H9 (cell line): ENCODE results near the gene ZNF225. TPM values are rescaled to one million over a fixed set of nuclear protein-coding genes. Genes with fewer than 3 reads are reported as not detected.

Source experiments
- DNase-seq: peaks from one replicate; pipeline ENCODE4 v3.0.0-alpha.2; 2017
- H2AFZ ChIP-seq: one replicate; pipeline ENCODE4 v1.6.1; 2013; ENCODE audit warnings: mild to moderate bottlenecking, low read length, control low read depth, moderate library complexity
- H2AK5ac ChIP-seq: 2 replicates; pipeline ENCODE4 v1.6.1; 2013; ENCODE audit warnings: low read length, control low read depth, mixed read lengths; ENCODE audit not compliant: insufficient read length
- H2BK120ac ChIP-seq: one replicate; pipeline ENCODE4 v1.6.1; 2013; ENCODE audit warnings: low read depth, mild to moderate bottlenecking, low read length, control low read depth, inconsistent platforms; ENCODE audit not compliant: poor library complexity, severe bottlenecking
- H2BK12ac ChIP-seq: 2 replicates; pipeline ENCODE4 v1.6.1; 2013; ENCODE audit warnings: low read length, control low read depth, mixed read lengths, low read depth; ENCODE audit not compliant: insufficient read length
- H2BK15ac ChIP-seq: 2 replicates; pipeline ENCODE4 v1.6.1; 2013; ENCODE audit warnings: low read depth, low read length, control low read depth
- H2BK20ac ChIP-seq: one replicate; pipeline ENCODE4 v1.6.1; 2013; ENCODE audit warnings: low read depth, mild to moderate bottlenecking, low read length, control low read depth, inconsistent platforms; ENCODE audit not compliant: poor library complexity, severe bottlenecking
- H2BK5ac ChIP-seq: 2 replicates; pipeline ENCODE4 v1.6.1; 2013; ENCODE audit warnings: low read length, control low read depth, mixed read lengths; ENCODE audit not compliant: insufficient read length
- H3K14ac ChIP-seq: 2 replicates; pipeline ENCODE4 v1.6.1; 2013; ENCODE audit warnings: low read length, control low read depth; ENCODE audit not compliant: insufficient read depth
- H3K18ac ChIP-seq: 2 replicates; pipeline ENCODE4 v1.6.1; 2013; ENCODE audit warnings: low read depth, mild to moderate bottlenecking, mixed read lengths, low read length, control low read depth; ENCODE audit not compliant: insufficient read length
- H3K23ac ChIP-seq: 2 replicates; pipeline ENCODE4 v1.6.1; 2013; ENCODE audit warnings: low read length, control low read depth, mixed read lengths, low read depth; ENCODE audit not compliant: insufficient read length
- H3K23me2 ChIP-seq: 2 replicates; pipeline ENCODE4 v1.6.1; 2013; ENCODE audit warnings: low read depth, mild to moderate bottlenecking, mixed read lengths, low read length, control low read depth; ENCODE audit not compliant: insufficient read length, poor library complexity, severe bottlenecking
- H3K27ac ChIP-seq: 2 replicates; pipeline ENCODE4 v1.5.1; 2013; ENCODE audit warnings: low read length, control low read depth, mixed read lengths, low read depth; ENCODE audit not compliant: insufficient read length
- H3K27me3 ChIP-seq: 2 replicates; pipeline ENCODE4 v1.6.1; 2013; ENCODE audit warnings: low read length, control low read depth, inconsistent platforms; ENCODE audit not compliant: insufficient read depth
- H3K4ac ChIP-seq: 2 replicates; pipeline ENCODE4 v1.6.1; 2013; ENCODE audit warnings: low read depth, mild to moderate bottlenecking, control low read depth, inconsistent platforms, low read length, moderate library complexity
- H3K4me1 ChIP-seq: 2 replicates; pipeline ENCODE4 v1.6.1; 2013; ENCODE audit warnings: low read length, control low read depth, inconsistent platforms; ENCODE audit not compliant: insufficient read depth
- H3K4me2 ChIP-seq: 2 replicates; pipeline ENCODE4 v1.6.1; 2013; ENCODE audit warnings: low read length, control low read depth, mixed read lengths; ENCODE audit not compliant: insufficient read length, insufficient read depth
- H3K56ac ChIP-seq: 2 replicates; pipeline ENCODE4 v1.6.1; 2013; ENCODE audit warnings: low read depth, mild to moderate bottlenecking, mixed read lengths, low read length, control low read depth; ENCODE audit not compliant: insufficient read length
- H3K79me1 ChIP-seq: 2 replicates; pipeline ENCODE4 v1.6.1; 2013; ENCODE audit warnings: low read depth, mild to moderate bottlenecking, moderate library complexity, low read length, control low read depth, inconsistent platforms; ENCODE audit not compliant: insufficient read depth, poor library complexity, severe bottlenecking
- H3K79me2 ChIP-seq: 2 replicates; pipeline ENCODE4 v1.6.1; 2013; ENCODE audit warnings: low read length, control low read depth, inconsistent platforms; ENCODE audit not compliant: insufficient read depth
- H3K9ac ChIP-seq: 2 replicates; pipeline ENCODE4 v1.6.1; 2013; ENCODE audit warnings: low read length, control low read depth, mixed read lengths; ENCODE audit not compliant: insufficient read length; ENCODE audit errors: extremely low read depth
- H3K9me3 ChIP-seq: one replicate; pipeline ENCODE4 v1.6.1; 2013; ENCODE audit warnings: low read depth, low read length, inconsistent platforms; ENCODE audit not compliant: control insufficient read depth
- H3T11ph ChIP-seq: one replicate; pipeline ENCODE4 v1.6.1; 2013; ENCODE audit warnings: mild to moderate bottlenecking, low read length, control low read depth, inconsistent platforms
- H4K20me1 ChIP-seq: one replicate; pipeline ENCODE4 v1.6.1; 2013; ENCODE audit not compliant: control insufficient read depth, insufficient read length, insufficient read depth
- H4K5ac ChIP-seq: 2 replicates; pipeline ENCODE4 v1.6.1; 2013; ENCODE audit warnings: low read depth, mild to moderate bottlenecking, mixed read lengths, low read length, control low read depth; ENCODE audit not compliant: insufficient read length
- H4K8ac ChIP-seq: replicated peaks from 2 replicates; pipeline ENCODE4 v1.6.1; 2013; ENCODE audit warnings: low read length, control low read depth, mixed read lengths, low read depth; ENCODE audit not compliant: insufficient read length
- H4K91ac ChIP-seq: 2 replicates; pipeline ENCODE4 v1.6.1; 2013; ENCODE audit warnings: low read depth, mild to moderate bottlenecking, moderate library complexity, mixed read lengths, low read length, control low read depth; ENCODE audit not compliant: insufficient read length
- H3K27ac Mint-ChIP-seq, 3 experiments: 2 replicates in 2 of 3; 3 replicates in 1 of 3; pipeline ENCODE4 v1.8.0; 2020 to 2021; ENCODE audit warnings: mixed read lengths in 3 of 3, mild to moderate bottlenecking in 1 of 3, moderate library complexity in 1 of 3
- H3K27me3 Mint-ChIP-seq: 2 replicates; pipeline ENCODE4 v1.8.0; 2021; ENCODE audit warnings: low read depth, mild to moderate bottlenecking, moderate library complexity, mixed read lengths
- H3K36me3 Mint-ChIP-seq, 3 experiments: 2 replicates in 2 of 3; 3 replicates in 1 of 3; pipeline ENCODE4 v1.8.0; 2020 to 2021; ENCODE audit warnings: low read depth in 3 of 3, mixed read lengths in 3 of 3; ENCODE audit not compliant: insufficient read depth in 1 of 3
- H3K4me1 Mint-ChIP-seq, 2 experiments: 2 replicates each; pipeline ENCODE4 v1.8.0; 2020; ENCODE audit warnings: mixed read lengths in 2 of 2
- H3K4me3 Mint-ChIP-seq, 2 experiments: 2 replicates in 1 of 2; 3 replicates in 1 of 2; pipeline ENCODE4 v1.8.0; 2020 to 2021; ENCODE audit warnings: mild to moderate bottlenecking in 2 of 2, mixed read lengths in 2 of 2, moderate library complexity in 1 of 2
- H3K9me3 Mint-ChIP-seq, 2 experiments: 2 replicates in 1 of 2; 3 replicates in 1 of 2; pipeline ENCODE4 v1.8.0; 2020; ENCODE audit warnings: mild to moderate bottlenecking in 2 of 2, mixed read lengths in 2 of 2, moderate library complexity in 1 of 2
- total RNA-seq: library from RNA; stranded (reverse); gene quantifications from 2 replicates; pipeline ENCODE4 v1.2.1, GENCODE V29; 2021
- TF ChIP-seq, protein P1 (sequence below): fragments of 200-600 bp; sonication (generic); conservative IDR thresholded peaks from 3 replicates; pipeline ENCODE4 v1.8.0; 2021; ENCODE audit warnings: antibody characterized with exemption, mild to moderate bottlenecking

Gene ZNF225
- total RNA-seq, 1 experiment from 2014 or later, result 3.9 TPM

DNA sequence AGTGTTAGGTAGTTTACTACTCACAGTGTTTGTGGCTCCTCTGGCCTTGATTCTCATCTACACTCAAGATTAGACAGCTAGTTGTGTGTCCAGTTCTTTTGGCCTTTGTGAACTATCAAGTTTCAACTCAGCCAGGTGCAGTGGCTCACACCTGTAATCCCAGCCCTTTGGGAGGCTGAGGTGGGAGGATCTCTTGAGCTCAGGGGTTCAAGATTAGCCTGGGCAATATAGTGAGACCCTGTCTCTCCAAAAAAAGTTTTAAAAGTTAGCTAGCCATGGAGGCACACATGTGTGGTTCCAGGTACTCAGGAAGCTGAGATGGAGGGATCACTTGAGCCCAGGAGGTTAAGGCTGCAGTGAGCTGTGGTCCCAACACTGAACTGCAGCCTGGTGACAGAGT is 67.8 kb downstream of the ZNF225 start:
- H3K56ac ChIP-seq, result no peak overlapping the region
- no peaks in the 10 kb centered on the region for H3K79me1 ChIP-seq
- H2BK15ac ChIP-seq, result no peak overlapping the region
- no peaks in the 10 kb centered on the region for H3K4me1 Mint-ChIP-seq
- H2BK5ac ChIP-seq, result no peak overlapping the region
- H3K27ac Mint-ChIP-seq, result no peak overlapping the region
- no peaks in the 10 kb centered on the region for H3K23me2 ChIP-seq
- no peak overlapping the region for H3K9ac ChIP-seq
- TF ChIP-seq, protein P1, sequence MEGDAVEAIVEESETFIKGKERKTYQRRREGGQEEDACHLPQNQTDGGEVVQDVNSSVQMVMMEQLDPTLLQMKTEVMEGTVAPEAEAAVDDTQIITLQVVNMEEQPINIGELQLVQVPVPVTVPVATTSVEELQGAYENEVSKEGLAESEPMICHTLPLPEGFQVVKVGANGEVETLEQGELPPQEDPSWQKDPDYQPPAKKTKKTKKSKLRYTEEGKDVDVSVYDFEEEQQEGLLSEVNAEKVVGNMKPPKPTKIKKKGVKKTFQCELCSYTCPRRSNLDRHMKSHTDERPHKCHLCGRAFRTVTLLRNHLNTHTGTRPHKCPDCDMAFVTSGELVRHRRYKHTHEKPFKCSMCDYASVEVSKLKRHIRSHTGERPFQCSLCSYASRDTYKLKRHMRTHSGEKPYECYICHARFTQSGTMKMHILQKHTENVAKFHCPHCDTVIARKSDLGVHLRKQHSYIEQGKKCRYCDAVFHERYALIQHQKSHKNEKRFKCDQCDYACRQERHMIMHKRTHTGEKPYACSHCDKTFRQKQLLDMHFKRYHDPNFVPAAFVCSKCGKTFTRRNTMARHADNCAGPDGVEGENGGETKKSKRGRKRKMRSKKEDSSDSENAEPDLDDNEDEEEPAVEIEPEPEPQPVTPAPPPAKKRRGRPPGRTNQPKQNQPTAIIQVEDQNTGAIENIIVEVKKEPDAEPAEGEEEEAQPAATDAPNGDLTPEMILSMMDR, result no peak
- no peaks in the 10 kb centered on the region for H3K4me1 ChIP-seq
- H4K8ac ChIP-seq, result no peak overlapping the region
- no peak overlapping the region for H3K27ac ChIP-seq
- H4K91ac ChIP-seq, result no peak overlapping the region
- H3K4ac ChIP-seq, result no peak overlapping the region
- H4K5ac ChIP-seq, result no peak overlapping the region
- no peak overlapping the region for H3K18ac ChIP-seq
- H3K27me3 Mint-ChIP-seq, result peaks cover 11% of the 10 kb centered on the region
- H2BK20ac ChIP-seq, result no peak overlapping the region
- H3T11ph ChIP-seq, result no peak overlapping the region
- no peaks in the 10 kb centered on the region for H4K20me1 ChIP-seq
- H3K36me3 Mint-ChIP-seq, result peaks cover 25 to 28% (median 26%) of the 10 kb centered on the region in 3 experiments
- peaks cover 53 to 67% of the 10 kb centered on the region in 2 experiments for H3K9me3 Mint-ChIP-seq
- H2AK5ac ChIP-seq, result no peak overlapping the region
- H3K4me3 Mint-ChIP-seq, result no peak overlapping the region
- no peak overlapping the region for H2BK12ac ChIP-seq
- H3K79me2 ChIP-seq, result no peaks in the 10 kb centered on the region
- no peak overlapping the region for H2AFZ ChIP-seq
- no peak overlapping the region for H3K14ac ChIP-seq
- H3K9me3 ChIP-seq, result peaks cover 21% of the 10 kb centered on the region
- H3K4me2 ChIP-seq, result no peak overlapping the region
- no peak overlapping the region for H3K23ac ChIP-seq
- H3K27me3 ChIP-seq, result no peaks in the 10 kb centered on the region
- no peak overlapping the region for H2BK120ac ChIP-seq
- DNase-seq, result no peak
